Stimulated activated naive CD8-positive, alpha-beta T cell treated with anti-CD3 and anti-CD28 coated beads, Interleukin-15, amount 100 ng/mL, for 72 hours (primary cell): ENCODE measurements around the gene CCS.
"Not testable (repeated sequence)": the region's sequence is repeated elsewhere in the genome, so short reads cannot be mapped to it uniquely, and the experiment has no call there.

ENCODE experiments used
- ATAC-seq: fragments of 150-1000 bp; cut with Tn5 transposase; 2 replicates; pipeline ENCODE4 v1.10.0; 2021; ENCODE audit warnings: mild to moderate bottlenecking, moderate library complexity
- DNase-seq, 2 donors: peaks; one replicate each; pipeline ENCODE4 v3.0.0; 2021 to 2022
- H3K27ac Mint-ChIP-seq, 2 donors: one replicate each; pipeline ENCODE4 v1.8.0; 2022; ENCODE audit warnings: mild to moderate bottlenecking in 2 of 2, mixed read lengths in 2 of 2, moderate library complexity in 2 of 2
- H3K27me3 Mint-ChIP-seq: one replicate; pipeline ENCODE4 v1.8.0; 2022; ENCODE audit warnings: mixed read lengths
- H3K4me1 Mint-ChIP-seq: one replicate; pipeline ENCODE4 v1.8.0; 2022; ENCODE audit warnings: mild to moderate bottlenecking, mixed read lengths
- H3K4me3 Mint-ChIP-seq, 2 donors: one replicate each; pipeline ENCODE4 v1.8.0; 2022; ENCODE audit warnings: mild to moderate bottlenecking in 2 of 2, mixed read lengths in 2 of 2, moderate library complexity in 1 of 2
- H3K9me3 Mint-ChIP-seq, 2 donors: one replicate each; pipeline ENCODE4 v1.8.0; 2022; ENCODE audit warnings: mixed read lengths in 2 of 2

The CCS gene

DNA sequence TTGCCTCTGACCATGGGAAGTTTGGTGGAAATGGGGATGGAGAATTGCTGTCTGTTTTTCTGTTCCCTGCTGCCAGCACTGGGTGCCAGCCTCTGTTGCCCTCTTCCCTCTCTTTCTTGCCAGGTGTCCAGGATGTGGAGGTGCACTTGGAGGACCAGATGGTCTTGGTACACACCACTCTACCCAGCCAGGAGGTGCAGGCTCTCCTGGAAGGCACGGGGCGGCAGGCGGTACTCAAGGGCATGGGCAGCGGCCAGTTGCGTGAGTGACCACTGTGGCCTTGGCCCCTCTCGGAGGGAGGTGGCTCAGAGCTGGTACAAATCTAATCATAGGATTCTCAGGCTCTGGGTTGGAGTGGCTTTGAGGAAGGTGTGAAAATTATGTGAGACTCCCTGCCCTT, 6.0 kb downstream of the CCS start:
- DNase-seq: no peak
- peaks cover 20% of the 10 kb centered on the region for H3K4me1 Mint-ChIP-seq
- H3K9me3 Mint-ChIP-seq: no peaks in the 10 kb centered on the region
- ATAC-seq: no peak
- H3K4me3 Mint-ChIP-seq: no peak overlapping the region
- H3K27ac Mint-ChIP-seq: no peak overlapping the region
- H3K27me3 Mint-ChIP-seq: no peaks in the 10 kb centered on the region

DNA sequence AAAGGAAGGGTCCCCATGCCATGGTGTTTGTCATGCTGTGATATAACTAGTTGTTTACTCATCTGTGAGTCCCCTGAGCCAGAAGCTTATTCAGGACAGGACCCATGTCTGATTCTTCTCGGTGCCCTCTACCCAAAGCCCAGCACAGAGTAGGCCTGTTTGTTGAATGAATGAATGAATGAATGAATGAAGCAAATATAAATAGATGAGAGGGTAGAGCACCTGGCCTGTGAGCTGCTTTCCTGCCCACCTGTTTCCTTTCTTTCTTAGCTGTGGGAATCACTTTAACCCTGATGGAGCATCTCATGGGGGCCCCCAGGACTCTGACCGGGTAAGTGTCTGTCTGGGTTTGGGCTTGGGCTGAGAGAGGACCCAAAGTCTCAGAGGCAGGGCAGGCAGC, 7.2 kb downstream of the CCS start:
- peak overlapping the region in 1 of 2 donors; percentile 19 for H3K27ac Mint-ChIP-seq
- peaks cover 9% of the 10 kb centered on the region for H3K4me1 Mint-ChIP-seq
- H3K9me3 Mint-ChIP-seq: no peaks in the 10 kb centered on the region
- no peak for DNase-seq
- ATAC-seq: no peak
- no peak overlapping the region for H3K4me3 Mint-ChIP-seq
- H3K27me3 Mint-ChIP-seq: no peaks in the 10 kb centered on the region

DNA sequence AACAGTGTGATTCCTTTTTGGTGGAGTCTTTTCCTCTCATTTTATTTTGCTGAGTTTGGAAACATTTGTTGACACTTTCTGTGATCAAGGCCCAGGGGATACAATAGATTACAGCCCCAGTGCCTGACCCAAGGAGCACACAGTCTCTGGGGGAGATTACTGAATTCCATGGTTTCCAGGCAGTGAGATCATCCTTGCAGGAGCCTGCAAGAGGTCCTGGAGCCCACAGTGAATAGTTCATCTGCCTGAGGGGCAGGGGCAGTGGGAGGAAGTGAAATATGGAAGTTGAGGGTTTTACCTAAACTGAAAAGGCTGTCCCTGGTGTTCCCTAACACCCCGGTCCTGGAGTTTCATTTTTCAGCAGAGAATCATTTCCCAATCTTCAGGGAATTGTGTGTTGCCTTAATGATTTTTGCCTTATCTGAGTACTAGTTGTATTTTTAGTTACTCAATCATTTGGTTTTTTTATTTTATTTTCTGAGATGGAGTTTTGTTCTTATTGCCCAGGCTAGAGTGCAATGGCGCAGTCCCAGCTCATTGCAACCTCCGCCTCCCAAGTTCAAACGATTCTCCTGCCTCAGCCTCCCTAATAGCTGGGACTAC, 7.7 kb downstream of the CCS start:
- Mint-ChIP-seq H3K4me1 (peaks cover 4% of the 10 kb centered on the region), H3K9me3 (no peaks in the 10 kb centered on the region), H3K4me3 (no peak overlapping the region), H3K27ac (no peak overlapping the region), H3K27me3 (no peaks in the 10 kb centered on the region)
- ATAC-seq: no peak
- no peak for DNase-seq

DNA sequence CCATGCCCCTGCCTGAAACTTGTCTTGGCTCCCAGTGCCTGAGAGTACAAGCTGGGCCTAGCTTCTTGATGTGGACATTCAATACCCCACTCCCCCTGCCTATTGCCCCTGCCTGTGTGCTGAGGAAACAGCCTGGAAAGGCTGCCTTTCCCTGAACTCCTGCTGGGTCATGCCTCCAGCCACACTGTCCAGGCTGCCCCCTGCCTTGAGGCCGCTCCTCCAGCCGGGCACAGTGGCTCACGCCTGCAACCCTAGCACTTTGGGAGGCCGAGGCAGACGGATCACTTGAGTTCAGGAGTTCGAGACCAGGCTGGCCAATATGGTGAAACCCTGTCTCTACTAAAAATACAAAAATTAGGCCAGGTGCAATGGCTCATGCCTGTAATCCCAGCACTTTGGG, 10.1 kb downstream of the CCS start:
- H3K27me3 Mint-ChIP-seq: no peaks in the 10 kb centered on the region
- no peaks in the 10 kb centered on the region for H3K4me1 Mint-ChIP-seq
- no peak for ATAC-seq
- DNase-seq: no peak
- H3K4me3 Mint-ChIP-seq: no peak overlapping the region
- peak overlapping the region in 1 of 2 donors; percentile 45 for H3K27ac Mint-ChIP-seq
- no peaks in the 10 kb centered on the region for H3K9me3 Mint-ChIP-seq

DNA sequence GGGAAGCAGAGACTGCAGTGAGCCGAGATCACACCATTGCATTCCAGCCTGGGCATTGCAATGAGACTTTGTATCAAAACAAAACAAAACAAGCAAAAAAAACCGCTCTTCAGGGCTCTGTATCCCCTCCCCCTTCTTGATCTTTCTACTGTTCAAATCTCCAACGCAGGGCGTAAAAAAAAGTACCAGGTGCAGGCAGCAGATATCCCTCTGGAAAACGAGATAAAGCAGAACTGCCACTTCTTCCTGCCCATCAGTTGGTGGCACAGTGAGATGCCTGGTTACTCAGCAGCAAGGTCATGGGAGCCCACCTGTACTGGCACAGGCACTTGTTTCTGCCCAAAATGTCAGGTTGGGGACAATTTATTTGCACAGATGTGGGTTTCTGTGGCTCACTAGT, 11.2 kb downstream of the CCS start:
- H3K4me1 Mint-ChIP-seq: no peaks in the 10 kb centered on the region
- no peaks in the 10 kb centered on the region for H3K9me3 Mint-ChIP-seq
- DNase-seq (no peak), ATAC-seq (no peak)
- no peak overlapping the region for H3K27ac Mint-ChIP-seq
- H3K4me3 Mint-ChIP-seq: no peak overlapping the region
- no peaks in the 10 kb centered on the region for H3K27me3 Mint-ChIP-seq

DNA sequence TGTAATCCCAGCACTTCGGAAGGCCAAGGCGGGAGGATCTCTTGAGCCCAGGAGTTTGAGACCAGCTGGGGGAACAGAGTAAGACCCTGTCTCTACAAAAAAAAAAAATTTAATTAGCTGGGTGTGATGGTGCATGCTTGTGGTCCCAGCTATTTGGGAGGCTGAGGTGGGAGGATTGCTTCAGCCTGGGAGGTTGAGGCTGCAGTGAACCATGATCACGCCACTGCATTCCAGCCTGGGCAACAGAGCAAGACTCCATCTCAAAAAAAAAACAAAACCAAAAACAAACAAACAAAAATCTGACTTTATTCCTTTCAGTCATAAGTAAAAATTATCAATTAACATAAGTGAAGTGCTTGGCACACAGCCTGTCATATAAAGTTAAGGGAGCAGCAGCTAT, 13.6 kb downstream of the CCS start:
- not testable (repeated sequence) for H3K27me3 Mint-ChIP-seq, H3K27ac Mint-ChIP-seq, H3K4me1 Mint-ChIP-seq, DNase-seq, ATAC-seq, H3K9me3 Mint-ChIP-seq, H3K4me3 Mint-ChIP-seq

DNA sequence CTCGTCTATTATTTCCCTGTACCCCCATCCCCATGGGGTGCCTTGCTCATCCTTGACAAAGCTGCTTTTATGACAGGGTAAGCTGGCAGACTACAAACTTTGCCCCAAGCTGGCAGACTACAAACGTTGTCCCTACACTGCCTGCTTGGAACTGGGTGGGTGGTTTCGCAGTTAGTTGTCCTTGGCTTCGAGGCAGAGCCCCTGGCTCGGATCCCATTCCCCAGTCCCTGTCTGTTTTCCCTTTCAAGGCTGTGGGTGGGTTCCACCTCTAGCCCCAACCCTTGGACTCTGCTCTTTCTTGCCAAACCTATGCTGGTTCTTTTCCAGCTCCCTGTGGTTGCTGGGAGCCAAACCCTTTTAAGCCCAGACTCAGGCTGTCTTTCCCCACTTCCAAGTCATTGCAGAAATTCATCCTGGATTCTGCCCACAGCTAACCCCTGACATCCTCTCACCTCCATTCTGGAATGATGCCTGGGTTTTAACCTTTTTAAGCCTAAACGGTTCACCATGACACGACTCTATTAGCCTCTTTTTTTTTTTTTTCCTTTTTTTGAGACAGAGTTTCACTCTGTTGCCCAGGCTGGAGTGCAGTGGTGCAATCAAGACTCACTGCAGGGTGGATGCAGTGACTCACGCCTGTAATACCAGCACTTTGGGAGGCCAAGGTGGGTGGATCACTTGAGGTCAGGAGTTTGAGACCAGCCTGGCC, 14.3 kb downstream of the CCS start:
- Mint-ChIP-seq H3K4me3 (no peak overlapping the region), H3K27me3 (no peaks in the 10 kb centered on the region), H3K27ac (no peak overlapping the region), H3K9me3 (no peaks in the 10 kb centered on the region), H3K4me1 (no peaks in the 10 kb centered on the region)
- ATAC-seq: no peak
- DNase-seq: no peak

DNA sequence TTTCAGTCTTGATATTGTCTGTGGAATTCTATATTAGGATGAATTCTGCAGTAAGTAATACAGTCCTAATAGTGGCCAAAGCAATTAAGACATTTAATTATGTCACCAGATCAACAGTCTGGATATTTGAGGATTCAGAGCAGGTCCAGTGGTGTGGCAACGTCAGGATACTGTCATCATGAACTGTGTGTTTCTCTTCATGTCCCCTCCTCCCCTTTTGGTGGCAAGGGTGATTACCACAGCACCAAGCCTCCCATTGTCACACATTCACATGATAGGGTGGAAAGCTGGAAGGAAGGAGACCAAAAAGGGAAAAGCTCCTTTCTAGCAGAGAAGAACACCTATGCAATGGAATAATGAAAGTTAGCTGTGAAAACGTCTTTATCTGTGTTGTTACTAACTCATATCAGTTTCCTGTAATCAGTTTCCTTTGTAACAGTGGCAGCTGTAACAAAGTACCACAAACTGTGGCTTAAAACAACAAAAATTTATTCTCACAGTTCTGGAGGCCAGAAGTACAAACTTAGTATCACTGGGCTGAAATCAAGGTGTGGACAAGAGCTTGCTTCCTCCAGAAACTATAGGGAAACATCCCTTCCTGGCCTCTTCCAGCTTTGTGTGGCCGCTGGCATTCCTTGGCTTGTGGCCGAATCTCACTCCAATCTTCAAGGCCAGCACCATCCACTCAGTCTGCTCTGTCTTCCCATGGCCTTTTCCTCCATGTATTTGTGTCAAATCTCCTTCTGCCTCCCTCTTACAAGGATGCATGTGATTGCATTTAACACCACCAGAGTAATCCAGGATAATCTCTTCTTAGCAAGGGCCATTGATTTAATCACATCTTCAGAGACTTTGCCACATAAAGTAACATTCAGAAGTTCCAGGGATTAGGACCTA, 17.0 kb downstream of the CCS start:
- H3K9me3 Mint-ChIP-seq: no peaks in the 10 kb centered on the region
- no peak overlapping the region for H3K27ac Mint-ChIP-seq
- no peaks in the 10 kb centered on the region for H3K27me3 Mint-ChIP-seq
- no peak for ATAC-seq
- no peak overlapping the region for H3K4me3 Mint-ChIP-seq
- no peak for DNase-seq
- H3K4me1 Mint-ChIP-seq: peaks cover 5% of the 10 kb centered on the region

DNA sequence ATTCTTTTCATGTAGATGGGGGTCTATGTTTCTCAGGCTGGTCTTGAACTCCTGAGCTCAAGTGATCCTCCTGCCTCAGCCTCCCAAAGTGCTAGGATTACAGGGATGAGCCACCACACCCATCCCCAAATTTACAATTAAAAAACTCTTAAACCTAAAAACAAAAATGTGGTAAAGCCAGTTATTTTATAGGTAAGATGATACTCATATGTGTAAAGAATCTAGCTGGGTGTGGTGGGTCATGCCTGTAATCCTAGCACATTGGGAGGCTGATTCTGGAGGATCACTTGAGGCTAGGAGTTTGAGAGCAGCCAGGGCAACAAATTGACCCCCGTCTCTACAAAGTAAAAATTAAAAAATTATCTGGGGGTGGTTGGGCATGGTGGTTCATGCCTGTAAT, 19.5 kb downstream of the CCS start:
- Mint-ChIP-seq H3K4me3 (no peak overlapping the region), H3K27me3 (no peaks in the 10 kb centered on the region), H3K9me3 (no peaks in the 10 kb centered on the region), H3K4me1 (peaks cover 16% of the 10 kb centered on the region), H3K27ac (no peak overlapping the region)
- DNase-seq (no peak), ATAC-seq (no peak)

DNA sequence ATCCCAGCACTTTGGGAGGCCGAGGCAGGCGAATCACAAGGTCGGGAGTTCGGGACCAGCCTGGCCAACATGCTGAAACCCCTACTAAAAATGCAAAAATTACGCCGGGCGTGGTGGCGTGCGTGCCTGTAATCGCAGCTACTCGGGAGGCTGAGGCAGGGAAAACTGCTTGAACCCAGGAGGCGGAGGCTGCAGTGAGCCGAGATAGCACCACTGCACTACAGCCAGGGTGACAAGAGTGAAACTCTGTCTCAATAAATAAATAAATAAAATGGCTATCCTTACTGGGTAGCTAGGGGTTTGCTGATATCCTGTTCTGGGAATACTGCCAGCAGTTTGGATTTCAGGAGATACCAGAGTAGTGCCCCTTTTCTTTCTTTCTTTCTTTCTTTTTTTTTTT, 21.1 kb downstream of the CCS start:
- Mint-ChIP-seq H3K4me1 (peaks cover 31% of the 10 kb centered on the region), H3K27ac (peak overlapping the region in 1 of 2 donors; percentile 80), H3K9me3 (no peaks in the 10 kb centered on the region), H3K4me3 (no peak overlapping the region), H3K27me3 (no peaks in the 10 kb centered on the region)
- no peak for ATAC-seq
- DNase-seq: no peak

DNA sequence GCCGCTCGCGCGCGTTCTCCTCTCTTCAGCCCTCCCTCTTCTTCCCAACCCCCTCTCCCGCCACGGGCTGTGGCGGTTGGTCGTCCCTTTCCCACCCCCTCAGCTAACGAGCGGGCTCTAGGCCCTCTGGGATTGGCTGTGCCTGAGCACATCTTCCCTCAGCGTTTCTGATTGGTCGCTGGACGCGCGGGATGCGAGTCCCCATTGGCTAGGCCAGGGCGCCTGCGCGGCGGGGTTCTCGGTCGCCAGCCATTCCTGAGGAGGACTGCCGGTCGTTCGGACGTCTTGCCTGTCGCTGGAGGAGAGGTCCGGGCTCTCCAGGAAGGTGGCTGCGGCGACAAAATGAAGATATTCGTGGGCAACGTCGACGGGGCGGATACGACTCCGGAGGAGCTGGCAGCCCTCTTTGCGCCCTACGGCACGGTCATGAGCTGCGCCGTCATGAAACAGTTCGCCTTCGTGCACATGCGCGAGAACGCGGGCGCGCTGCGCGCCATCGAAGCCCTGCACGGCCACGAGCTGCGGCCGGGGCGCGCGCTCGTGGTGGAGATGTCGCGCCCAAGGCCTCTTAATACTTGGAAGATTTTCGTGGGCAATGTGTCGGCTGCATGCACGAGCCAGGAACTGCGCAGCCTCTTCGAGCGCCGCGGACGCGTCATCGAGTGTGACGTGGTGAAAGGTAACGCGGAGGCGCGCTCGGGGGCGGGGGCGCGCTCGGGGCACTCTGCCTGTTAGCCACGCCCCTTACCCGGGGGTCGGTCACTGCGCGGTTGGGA, 23.6 kb downstream of the CCS start, which contains the start of gene RBM14:
Gene RBM14 (plus strand): TSS at position 252 of the 776 bp plus-strand sequence. CDS start 91 bp downstream, at position 343.
- H3K27ac Mint-ChIP-seq: peak within 1 kb of the TSS; percentile 89 to 99
- DNase-seq (peak; percentile 97 to 99), ATAC-seq (peak; percentile 96)
- H3K27me3 Mint-ChIP-seq: no peaks in the 10 kb centered on the region
- peaks cover 54% of the 10 kb centered on the region for H3K4me1 Mint-ChIP-seq
- H3K9me3 Mint-ChIP-seq: no peaks in the 10 kb centered on the region
- peak within 1 kb of the TSS; percentile 96 to 97 for H3K4me3 Mint-ChIP-seq

DNA sequence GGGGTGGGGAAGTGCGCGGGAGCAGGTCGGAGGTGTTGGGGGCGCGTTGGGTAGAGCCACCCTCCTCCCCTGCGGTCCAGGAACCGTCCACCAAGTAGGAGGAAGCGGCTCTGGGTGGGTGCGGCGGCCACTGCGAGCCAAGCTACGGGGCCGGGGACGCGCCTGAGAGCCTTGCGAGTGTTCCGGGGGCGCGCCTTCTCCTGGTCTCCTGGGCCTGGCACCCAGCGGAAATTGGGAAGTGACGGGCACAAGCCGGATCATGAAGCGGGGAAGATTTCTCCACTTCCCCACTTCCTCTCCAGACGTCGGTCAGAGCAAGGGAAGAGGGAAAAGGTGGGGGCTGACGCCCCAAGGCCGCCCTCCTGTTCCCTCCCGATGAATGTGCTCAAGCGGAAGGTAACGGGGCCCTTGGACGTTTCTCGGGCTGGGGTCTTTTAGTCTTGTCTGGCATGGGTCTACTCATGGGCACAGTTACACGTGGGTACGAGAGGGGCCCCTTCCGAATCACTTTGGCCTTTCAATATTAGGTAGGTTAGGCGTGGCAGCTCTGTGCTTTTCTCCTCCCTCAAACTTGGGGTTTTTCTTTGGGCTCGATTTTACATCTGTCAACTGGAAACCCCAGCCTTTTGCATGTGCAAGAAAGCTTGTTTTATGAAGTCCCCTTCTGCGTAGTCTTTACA, 24.3 kb downstream of the CCS start:
- no peaks in the 10 kb centered on the region for H3K9me3 Mint-ChIP-seq
- peak overlapping the region; percentile 96 to 97 for H3K4me3 Mint-ChIP-seq
- DNase-seq (peak; percentile 18 to 35), ATAC-seq (peak; percentile 31)
- peak overlapping the region; percentile 89 to 99 for H3K27ac Mint-ChIP-seq
- peaks cover 61% of the 10 kb centered on the region for H3K4me1 Mint-ChIP-seq
- no peaks in the 10 kb centered on the region for H3K27me3 Mint-ChIP-seq

DNA sequence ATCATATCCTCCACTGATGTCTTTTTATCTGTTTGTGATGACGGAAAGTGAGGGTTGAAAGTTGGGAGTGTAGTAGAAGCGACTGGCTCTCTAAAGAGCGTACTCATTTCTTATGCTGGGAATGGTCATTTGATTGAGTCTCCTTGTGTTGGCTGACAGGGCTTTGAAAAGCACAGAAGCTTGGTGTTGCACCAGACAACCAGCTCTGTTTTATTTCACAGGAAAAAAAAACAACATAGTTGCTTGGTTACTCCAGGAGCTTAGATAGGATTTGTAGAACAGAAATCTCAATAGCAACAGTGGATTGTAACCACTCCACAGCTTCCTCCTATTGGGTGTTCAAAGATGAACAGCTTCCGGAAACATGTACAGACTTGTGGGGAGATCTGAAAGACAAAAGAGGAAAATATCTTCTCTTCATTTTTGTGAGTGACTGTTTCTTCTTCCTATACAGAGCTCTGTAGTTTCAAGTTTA, 26.1 kb downstream of the CCS start:
- Mint-ChIP-seq H3K4me1 (peaks cover 80% of the 10 kb centered on the region), H3K27me3 (no peaks in the 10 kb centered on the region), H3K9me3 (no peaks in the 10 kb centered on the region), H3K27ac (peak overlapping the region; percentile 91 to 95), H3K4me3 (peak overlapping the region; percentile 96 to 97)
- peak; percentile 14 for ATAC-seq
- no peak for DNase-seq

DNA sequence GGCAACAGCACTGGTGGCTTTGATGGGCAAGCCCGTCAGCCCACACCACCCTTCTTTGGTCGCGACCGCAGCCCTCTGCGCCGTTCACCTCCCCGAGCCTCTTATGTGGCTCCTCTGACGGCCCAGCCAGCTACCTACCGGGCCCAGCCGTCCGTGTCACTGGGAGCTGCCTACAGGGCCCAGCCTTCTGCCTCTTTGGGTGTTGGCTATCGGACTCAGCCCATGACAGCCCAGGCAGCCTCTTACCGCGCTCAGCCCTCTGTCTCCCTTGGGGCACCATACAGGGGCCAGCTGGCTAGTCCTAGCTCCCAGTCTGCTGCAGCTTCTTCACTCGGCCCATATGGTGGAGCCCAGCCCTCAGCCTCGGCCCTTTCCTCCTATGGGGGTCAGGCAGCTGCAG, 31.5 kb downstream of the CCS start:
- no peaks in the 10 kb centered on the region for H3K9me3 Mint-ChIP-seq
- H3K27ac Mint-ChIP-seq: no peak overlapping the region
- no peak for DNase-seq
- H3K4me3 Mint-ChIP-seq: no peak overlapping the region
- no peaks in the 10 kb centered on the region for H3K27me3 Mint-ChIP-seq
- peaks cover 94% of the 10 kb centered on the region for H3K4me1 Mint-ChIP-seq
- ATAC-seq: no peak
